Forelimb muscle (tissue), 1 donor: ENCODE results near the gene PODXL. TPM values are rescaled to one million over a fixed set of nuclear protein-coding genes. Genes with fewer than 3 reads are reported as not detected.
"Not testable (repeated sequence)": the region's sequence is repeated elsewhere in the genome, so short reads cannot be mapped to it uniquely, and the experiment has no call there.

Experiments
- DNase-seq: peaks from one replicate; pipeline ENCODE4 v3.0.0-alpha.2; 2013; ENCODE audit warnings: low read depth
- polyA plus RNA-seq: library from polyadenylated mRNA; unstranded; fragments of 120-200 nt; gene quantifications from one replicate; pipeline ENCODE4 v1.2.1, GENCODE V29; 2013; ENCODE audit not compliant: insufficient read length

The PODXL gene
- polyA plus RNA-seq, 1 donor: 75.3 TPM

DNA sequence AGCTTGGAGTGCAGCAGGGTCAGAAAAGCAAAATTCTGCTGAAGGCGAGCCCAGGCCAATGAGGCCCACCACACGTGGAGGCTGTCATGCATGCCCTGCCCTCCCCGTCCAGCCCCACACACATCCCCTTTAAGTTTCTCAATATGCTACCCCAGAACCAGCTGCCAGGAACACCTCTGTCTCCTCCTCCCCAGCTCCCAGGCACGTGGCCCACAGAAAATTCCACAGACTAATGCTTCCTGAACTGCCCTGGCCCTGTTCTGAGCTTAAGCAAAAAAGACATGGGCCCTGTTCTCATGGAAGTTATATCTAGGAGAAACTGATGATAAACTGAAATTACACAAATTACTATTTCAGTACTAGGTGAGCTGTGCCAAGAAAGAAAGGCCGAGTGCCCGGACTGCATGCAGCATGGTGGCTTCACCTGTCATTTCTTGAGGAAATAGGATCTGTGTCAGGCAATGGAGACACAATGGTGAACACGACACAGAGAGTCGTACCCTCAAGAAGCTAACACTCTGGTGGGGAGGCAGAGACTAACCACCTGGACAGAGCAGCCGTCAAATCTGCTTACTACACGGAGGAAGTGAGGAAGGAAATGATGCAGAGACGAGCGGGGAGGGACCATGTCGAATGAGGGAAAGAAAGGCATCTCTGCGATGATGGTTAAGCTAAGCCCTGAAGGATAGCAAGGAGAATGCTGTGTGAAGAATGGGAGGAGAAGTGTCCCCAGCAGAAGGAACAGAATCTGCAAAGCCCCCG is 44.5 kb downstream of the PODXL start:
- DNase-seq: no peak

- no peak for DNase-seq
Measured at GRCh38 chr7:131511071-131511470, 45.4 kb downstream of the PODXL start.

GRCh38 chr7:131509781-131510180 is 46.6 kb downstream of the PODXL start:
- DNase-seq: no peak

DNA sequence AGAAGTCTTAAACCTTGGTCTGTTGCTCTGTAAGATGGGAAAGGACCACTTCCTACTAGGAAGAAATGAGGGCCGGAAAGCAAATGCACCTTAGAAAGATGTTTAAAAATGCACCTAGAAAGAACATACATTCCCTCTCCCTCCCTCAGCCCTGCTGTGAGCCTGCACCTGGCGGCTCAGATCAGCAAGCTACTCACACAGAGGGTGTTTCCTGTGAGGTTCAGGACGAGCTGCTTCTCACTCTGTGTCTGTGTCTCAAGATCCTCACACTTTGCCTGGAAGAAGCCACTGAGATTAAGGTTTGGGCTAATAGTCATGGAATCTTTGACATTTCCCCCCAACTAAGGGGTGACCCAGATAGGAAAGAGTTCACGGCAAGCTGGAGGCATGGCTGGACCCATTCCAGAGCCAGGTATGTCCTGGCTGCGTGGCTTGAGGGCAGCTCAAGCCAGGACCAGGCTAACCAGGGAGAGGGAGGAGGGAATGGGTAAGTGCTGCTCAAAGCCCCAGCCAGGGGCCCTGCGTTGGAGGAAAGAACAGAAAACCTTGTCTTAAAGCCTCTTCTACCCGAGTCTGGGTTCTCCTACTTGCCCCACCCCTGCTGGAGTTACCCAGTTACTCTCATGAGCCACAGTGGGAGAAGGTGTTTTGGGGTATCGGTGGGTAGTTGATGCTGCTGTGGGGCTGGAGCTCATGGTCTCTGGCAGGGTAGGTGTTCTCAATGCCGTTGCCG is 47.5 kb downstream of the PODXL start:
- DNase-seq: no peak

DNA sequence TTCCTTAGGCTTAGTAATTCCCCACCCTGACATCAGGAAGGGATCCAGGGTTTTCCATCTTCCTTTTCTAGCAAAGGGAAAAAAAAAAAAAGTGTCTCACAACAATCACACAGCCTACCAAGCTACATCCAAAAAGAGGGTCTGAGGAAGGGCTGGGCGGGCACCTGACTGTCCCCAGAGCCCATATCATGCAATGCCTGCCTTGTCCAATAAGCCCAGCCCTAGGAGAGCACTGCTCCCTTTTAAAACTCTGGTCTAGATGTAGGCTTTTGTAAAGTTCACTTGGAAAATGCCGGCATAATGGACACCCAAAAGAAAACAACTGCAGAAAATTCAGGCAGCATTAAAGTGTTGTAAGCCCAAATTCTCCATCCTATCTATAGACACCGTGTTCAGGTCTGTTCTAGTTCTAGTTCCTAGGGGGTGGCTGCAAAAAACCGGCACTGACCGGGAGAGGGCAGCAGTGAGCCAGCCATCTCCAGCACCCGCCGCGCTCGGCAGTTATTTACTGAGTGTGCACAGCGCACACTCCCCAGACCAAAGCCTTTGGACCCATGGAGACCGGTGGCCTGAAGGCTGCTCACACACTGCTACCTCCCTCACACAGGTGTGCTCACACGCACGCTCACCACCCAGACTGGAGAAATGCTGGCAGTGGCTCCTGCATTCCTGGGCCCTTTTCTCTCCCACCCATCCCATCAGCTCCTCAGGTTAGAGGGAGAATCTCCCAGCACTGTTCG is 48.7 kb downstream of the PODXL start:
- DNase-seq: peak; percentile 31

- no peak for DNase-seq
Measured at GRCh38 chr7:131506597-131506996, 49.8 kb downstream of the PODXL start.

- DNase-seq: no peak
Measured at GRCh38 chr7:131505636-131506557, 50.5 kb downstream of the PODXL start.

GRCh38 chr7:131505037-131505620 is 51.3 kb downstream of the PODXL start:
- DNase-seq: not testable (repeated sequence)

- no peak for DNase-seq
Measured at GRCh38 chr7:131504157-131504899, 52.1 kb downstream of the PODXL start.

- DNase-seq: no peak
Measured at GRCh38 chr7:131503639-131504038, 52.8 kb downstream of the PODXL start.

GRCh38 chr7:131502810-131503508 is 53.5 kb downstream of the PODXL start:
- DNase-seq: no peak

DNA sequence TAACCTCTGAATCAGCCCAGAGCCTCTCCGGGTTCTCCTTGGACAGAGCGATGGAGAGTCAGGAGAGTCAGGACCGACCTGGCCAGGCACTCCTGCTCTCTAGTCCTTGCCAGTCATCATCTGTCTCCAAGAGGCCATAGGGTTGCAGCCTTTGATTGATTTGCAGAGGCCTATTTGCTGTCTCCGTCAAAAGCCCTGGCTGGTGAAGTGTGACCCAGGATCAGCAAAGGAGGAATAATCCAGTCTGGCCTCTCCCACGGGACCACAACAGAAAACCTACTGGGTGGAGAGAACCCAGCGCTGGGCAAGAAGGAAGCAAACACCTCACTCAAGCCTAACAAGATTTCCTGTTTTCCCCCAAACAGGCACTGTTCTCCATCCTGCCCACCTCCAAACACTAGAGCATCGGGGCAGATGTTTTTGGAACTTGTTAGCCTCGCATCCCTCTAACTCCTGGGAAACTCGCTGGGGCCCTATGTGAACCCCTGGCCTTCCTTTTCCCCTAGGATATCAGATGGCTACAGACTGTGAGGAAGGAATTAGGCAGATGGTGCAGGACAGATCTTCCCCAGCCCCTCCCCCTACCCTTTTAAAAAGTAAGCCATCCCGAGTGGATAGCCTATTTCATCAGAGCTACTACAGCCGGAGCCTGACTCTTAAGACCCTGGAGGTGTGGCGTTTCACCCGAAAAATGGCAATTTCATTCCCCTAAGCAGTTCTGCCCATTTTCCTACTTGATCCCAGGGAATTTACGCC is 54.3 kb downstream of the PODXL start:
- DNase-seq: no peak

GRCh38 chr7:131501422-131501821 is 55.0 kb downstream of the PODXL start:
- no peak for DNase-seq

DNA sequence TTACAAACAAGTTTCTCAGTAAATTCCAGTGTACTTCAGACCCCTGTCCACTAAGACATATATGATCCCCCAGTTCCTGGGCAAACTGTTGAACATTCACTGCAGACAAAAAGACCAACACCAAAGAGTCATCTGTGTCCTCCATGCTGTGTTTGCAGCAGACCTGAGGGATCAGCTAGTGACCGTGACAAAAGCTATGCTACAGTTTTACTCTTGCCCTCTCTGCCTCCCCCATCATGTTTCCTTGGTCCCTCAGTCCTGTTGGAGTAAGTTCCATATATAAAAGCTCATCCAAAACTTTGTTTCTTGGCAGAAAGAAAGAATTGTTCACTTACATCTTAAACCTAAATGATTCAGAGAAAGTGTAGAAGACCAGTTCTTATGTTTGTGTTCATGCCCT is 56.1 kb downstream of the PODXL start:
- no peak for DNase-seq

DNA sequence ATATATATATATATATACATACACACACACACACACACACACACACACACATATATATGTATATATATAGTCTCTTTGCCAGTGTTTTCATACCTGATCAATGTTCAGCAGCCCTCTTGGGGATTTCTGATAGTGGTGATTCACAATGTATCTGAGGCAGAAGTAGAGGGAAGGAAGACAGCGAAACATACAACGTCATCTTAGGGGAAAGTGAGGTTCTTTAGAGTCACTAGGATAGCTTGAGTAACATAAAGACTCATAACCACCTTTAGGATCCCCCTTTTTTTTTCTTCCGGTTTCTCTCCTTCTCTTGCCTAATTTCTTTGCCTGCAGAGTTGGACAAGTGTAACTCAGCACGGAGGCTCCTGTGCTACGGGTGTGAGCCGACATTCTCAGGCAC is 56.6 kb downstream of the PODXL start:
- DNase-seq: no peak

DNA sequence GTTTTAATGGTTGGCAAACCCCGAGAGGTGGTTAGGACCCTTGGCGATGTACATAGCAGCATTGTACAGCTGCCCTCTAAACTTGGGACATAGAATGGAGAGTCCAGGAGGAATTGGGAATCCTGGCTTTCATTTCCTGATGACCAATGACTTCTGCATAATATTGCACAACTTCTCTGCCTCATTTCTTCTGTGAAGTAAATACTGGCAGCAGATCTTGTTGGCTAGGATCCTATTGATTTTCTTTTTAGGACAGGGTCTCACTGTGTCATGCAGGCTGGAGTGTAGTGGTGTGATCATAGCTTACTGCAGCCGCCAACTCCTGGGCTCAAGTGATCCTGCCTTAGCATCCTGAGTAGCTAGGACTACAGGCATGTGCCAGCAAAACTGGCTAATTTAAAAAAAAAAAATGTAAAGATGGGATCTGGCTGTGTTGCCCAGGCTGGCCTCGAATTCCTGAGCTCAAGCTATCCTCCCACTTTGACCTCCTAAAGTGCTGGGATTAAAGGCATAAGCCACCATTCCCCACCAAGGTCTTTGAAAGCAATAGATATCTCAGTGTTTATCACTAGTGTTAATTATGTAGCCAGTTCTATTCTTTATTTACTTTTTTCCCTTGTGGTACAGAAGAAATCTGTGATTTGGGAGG is 58.1 kb downstream of the PODXL start:
- DNase-seq: no peak

- no peak for DNase-seq
Measured at GRCh38 chr7:131497454-131497853, 59.0 kb downstream of the PODXL start.
